GM19395 (cell line): ENCODE results near the gene RAF1.
"Not testable (repeated sequence)": the region's sequence is repeated elsewhere in the genome, so short reads cannot be mapped to it uniquely, and the experiment has no call there.

Source experiments
- ATAC-seq: cut with Tn5 transposase; IDR thresholded peaks from one replicate; pipeline ENCODE4 v1.9.1; 2021; ENCODE audit warnings: mild to moderate bottlenecking, moderate library complexity; ENCODE audit not compliant: unreplicated experiment

RAF1 gene

DNA sequence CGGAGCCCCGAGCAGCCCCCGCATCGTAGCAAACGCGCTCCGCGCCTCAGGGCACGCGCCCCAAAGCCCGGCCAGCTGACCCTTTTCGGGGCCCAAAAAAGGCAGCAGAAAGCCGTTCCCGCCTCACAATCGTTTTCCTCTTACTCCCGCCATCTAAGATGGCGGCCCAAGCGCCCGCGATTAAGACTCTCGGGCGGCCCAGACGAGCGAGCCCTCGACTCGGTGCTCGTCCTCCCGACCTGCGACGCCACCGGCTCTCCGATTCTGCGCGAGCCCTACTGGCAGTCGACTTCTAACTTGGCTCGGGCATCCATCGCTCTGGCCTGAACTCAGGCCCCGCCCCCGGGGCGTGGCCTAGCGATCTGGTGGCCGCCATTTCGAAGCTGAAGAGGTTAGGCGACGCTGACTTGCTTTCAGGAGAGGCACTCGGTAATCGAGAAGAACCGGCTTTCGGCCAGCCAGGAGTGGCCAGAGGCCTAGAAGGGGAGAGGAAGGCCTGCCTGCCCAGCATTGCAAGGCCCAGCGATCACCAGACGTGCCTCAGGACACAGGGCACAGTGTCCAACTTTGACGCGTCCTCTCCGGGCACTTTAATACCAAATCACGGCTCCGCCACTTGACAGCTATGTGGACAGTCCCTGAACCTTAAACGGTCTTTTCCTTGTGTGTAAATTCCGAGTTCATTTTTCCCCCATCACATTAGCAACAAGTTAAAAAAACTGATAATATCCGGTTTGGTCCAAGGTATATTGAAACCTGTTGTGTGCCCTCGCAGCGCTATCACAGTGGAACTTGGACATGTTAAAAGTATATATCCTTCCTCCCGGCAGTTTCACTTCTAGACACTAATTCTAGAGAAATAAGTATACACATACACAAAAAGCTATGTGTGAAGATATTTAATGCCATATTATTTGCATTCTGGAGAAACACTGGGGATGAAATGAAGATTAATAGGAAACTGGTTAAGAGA, at the start of gene RAF1:
Gene RAF1, minus strand, starts transcription at position 182 of the 973 bp plus-strand sequence. CDS start 45,396 bp downstream, outside the sequence.
- peak; percentile 91 for ATAC-seq

DNA sequence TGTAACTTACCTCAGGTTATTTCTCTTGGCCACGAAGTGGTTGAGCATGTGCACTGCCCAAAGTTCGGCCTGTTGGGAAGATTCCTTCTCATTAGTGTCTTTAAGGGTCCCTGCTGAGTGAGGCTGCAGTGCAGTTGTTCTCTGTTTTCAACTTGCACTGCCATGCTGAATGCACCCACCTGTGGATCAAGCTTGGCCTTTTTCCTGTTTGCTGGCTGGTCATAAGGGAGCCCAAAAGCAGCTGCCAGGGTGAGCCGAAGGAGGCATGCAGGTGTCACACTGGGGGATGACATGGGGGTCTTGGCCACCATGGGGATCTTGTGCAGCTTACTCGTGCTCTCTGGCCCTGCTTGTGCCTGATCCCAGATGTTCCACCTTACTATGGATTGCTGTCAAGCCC, 46.1 kb upstream of the RAF1 start:
- ATAC-seq, result no peak

- no peak for ATAC-seq
Measured at GRCh38 chr3:12709334-12709733, 45.4 kb upstream of the RAF1 start.

- ATAC-seq, result no peak
Measured at GRCh38 chr3:12708584-12709192, 44.8 kb upstream of the RAF1 start.

GRCh38 chr3:12707449-12707848, 43.5 kb upstream of the RAF1 start:
- ATAC-seq, result no peak

DNA sequence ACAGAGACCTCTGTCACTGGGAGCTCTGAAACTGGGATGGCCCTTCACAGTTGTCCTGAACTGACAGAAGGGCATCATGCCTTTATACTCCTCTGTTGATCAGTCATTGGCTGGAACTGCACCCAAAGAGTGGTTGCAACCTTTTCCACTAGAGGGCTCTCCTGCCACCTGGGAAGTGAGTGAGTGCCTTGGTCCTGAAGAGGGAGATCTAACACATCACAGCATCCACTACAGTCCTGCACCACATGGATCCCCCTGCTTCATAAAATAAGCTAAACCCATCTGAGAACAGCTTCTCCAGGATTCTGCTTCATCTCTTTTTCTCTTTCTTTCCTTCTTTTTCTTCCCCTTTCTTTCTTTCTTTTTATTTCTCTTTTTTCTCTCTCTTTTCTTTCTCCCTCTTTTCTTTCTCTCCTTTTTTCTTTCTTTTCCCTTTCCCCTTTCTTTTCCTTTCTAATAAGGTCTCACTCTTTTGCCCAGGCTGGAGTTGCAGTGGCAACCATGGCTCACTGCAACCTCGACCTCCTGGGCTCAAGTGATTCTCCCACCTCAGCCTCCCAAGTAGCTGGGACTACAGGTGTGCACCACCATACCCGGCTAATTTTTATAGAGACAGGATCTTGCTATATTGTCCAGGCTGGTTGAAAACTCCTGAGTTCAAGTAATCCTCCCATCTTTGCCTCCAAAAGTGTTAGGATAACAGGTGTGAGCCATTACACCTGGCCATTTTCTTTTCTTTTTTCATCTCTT, 42.8 kb upstream of the RAF1 start:
- ATAC-seq, result peak; percentile 87

GRCh38 chr3:12705981-12706380, 42.1 kb upstream of the RAF1 start:
- no peak for ATAC-seq

DNA sequence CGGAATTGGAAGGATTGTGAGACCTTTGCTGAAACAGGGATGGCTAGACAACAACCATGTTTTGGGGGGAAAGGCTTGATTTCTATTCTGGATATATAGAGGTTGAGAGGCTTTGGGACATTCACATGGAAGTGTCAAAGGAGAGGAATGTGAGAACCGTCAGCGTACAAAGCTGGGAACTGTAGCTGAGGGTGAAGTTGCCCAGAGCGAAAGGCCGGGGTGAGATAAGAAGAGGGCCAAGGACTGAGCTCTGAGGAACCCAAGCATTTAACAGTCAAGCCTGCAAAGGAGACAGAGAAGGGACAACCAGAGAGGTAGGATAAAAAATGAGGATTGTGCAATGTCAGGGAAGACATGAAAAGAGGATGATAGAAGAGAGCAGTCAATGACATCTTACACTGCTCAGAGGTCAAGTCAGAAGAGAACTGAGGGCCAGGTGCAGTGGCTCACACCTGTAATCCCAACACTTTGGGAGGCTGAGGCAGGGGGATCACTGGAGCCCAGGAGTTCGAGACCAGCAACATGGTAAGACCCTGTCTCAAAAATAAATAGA, 41.5 kb upstream of the RAF1 start:
- ATAC-seq, result no peak

DNA sequence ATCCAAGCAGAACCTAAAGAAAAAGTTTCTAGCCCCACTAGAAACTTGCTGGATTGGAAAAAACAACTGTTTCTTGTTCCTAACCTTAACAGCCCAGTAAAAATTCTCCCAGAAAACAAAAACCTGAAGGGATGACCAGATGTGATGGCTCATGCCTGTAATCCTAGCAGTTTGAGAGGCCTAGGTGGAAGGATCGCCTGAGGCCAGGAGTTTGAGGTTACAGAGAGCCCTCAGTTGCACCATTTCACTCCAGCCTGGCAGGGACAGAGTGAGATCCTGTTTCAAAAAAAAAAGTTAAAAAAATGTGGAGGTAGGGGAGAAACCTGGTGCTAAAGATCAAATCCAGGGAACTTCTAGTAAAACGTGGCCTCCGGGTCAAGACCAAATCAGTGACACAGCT, 38.6 kb upstream of the RAF1 start:
- no peak for ATAC-seq

DNA sequence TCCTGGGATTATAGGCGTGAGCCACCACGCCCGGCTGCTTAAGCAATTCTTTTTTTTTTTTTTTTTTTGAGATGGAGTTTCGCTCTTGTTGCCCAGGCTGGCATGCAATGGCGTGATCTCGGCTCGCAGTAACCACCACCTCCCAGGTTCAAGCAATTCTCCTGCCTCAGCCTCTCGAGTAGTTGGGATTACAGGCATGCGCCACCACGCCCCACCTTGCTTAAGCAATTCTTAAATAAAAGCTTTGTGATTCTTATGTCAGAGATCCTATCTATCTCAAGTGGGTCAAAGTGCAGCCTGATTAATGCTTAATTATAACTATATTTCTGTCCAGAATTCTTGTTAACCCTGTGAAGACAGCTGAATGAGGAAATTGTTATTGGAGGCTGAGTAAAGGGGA, 37.7 kb upstream of the RAF1 start:
- not testable (repeated sequence) for ATAC-seq

DNA sequence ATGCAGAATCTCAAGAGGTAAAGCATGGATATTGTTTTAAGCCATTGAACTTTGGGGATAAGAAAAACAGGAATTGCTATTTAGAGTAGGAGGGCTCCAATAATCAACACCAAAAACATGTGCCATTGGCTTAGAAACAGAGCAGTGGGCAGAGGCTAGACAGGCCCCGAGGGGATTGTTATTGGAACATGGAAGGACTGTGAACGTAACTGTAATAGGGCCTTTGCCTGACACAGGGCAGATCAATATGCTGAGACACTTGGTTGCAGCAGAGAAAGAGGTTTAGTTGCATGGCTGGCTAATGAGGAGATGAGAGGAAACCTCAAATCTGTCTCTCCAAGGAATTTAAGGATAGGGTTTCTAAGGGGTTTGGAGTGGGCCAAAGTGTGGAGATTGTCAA, 36.9 kb upstream of the RAF1 start:
- no peak for ATAC-seq

DNA sequence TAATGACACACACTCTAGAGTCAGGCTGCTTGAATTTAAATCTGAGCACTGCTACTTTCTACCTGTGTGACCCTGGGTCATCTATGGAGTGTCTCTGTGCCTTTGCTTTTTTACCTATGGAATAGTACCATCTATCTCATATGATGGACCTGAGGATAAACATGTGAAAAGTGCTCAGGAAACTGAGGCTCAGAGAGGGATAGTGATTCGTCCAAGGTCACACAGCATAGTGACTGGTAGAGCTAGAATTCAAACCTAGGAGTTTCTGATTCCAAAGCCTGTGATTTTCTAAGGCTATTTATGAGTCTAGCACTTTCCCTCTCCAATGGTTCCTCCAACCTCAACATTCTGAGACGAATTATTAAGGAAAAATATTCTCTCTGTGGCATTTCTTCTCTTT, 32.0 kb upstream of the RAF1 start:
- no peak for ATAC-seq

DNA sequence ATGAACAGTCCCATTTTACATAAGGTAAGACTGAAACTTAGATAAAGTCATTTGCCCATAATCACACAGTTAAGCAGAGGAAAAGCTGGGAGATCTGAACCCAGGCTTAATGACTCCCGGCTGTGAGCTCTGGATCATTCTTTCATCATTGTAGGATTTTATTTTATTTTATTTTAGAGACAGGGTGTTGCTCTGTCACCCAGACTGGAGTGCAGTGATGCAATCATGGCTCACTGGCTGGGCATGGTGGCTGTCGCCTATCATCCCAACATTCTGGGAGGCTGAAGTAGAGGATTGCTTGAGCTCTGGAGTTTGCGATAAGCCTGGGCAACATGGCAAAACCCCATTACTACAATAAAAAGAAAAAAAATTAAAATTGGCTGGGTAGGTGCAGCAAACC, 31.2 kb upstream of the RAF1 start:
- no peak for ATAC-seq

GRCh38 chr3:12692444-12692843, 28.5 kb upstream of the RAF1 start:
- no peak for ATAC-seq

- no peak for ATAC-seq
Measured at GRCh38 chr3:12689997-12690711, 26.2 kb upstream of the RAF1 start.

DNA sequence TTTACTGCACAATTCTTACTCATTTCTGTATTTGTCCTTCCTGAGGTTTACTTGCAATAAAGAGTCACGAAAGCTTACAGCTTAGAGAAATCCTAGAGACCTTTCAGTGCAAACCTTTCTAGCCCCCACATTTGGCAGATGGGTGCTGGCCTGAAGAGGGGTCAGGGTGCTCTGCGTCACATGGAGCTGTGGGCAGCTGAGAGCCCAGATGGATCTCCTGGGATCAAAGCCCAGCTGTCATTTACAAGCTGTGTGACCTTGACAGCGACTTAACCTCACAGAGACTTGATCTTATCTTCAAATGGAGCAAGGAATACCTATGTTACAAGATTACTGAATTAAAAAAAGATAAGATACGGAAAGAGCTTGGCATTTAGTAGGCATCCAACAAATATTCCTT, 24.0 kb upstream of the RAF1 start:
- no peak for ATAC-seq

DNA sequence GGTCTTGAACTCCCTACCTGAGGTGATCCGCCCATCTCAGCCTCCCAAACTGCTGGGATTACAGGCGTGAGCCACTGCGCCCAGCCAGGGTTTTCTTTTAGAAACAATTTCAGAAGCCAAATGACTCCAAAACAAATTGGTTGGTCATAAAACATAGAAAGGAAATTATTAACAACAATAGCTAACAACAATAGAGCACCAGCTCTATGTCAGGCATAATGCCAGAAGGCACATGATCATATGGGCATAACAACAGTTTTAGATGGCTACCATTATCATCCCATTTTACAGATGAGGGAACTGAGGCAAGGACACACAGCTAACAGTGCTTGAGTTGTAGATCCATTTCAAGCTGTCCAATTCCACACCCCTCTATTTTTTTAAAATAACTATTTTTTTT, 22.2 kb upstream of the RAF1 start:
- no peak for ATAC-seq

DNA sequence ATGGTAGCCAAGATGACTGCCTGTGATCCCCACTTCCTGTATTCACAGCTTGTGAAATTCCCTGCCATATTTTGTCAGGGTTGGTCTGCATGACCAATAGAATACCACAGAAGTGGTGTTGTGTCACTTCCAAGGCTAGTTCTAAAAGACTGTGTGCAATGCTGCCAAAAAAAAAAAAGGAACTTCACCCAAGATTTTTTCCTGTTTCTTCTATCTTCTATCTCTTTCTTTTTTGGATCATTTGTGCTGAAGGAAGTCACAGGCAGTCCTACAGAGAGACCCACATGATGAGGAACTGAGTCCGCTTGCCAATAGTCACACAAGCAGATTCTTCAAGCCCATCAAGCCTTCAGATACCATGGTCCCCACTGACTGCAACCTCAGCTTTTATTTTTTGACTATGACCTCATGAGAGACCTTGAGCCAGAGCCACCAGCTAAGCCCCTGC, 18.1 kb upstream of the RAF1 start:
- ATAC-seq, result no peak

- no peak for ATAC-seq
Measured at GRCh38 chr3:12681089-12681942, 17.4 kb upstream of the RAF1 start.

DNA sequence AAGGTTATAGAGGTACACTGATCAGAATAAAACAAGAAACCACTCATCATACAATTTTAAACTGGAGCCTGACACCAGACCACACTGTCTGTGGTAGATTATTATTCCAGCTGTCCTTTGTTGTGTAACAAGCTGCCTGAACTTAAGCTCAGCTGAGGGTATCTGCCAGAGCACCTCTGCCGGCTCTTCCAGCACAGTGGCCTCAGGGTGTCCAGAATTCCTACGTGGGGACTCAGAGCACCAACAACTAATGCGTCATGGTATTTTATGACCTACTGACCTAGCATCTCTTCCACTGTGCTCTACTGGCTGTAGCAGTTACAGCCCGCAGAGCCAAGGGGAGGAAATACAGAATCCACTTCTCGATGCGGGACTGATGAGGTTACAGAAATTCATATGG, 15.6 kb upstream of the RAF1 start:
- no peak for ATAC-seq
